Measurements from ENCODE around the gene AKAP8. TPM values are rescaled to one million over a fixed set of nuclear protein-coding genes. Genes with fewer than 3 reads are reported as not detected.

AKAP8 gene
- total and polyA plus RNA-seq, 2 experiments from 2014 or later, result 22.4 to 36.5 TPM

DNA sequence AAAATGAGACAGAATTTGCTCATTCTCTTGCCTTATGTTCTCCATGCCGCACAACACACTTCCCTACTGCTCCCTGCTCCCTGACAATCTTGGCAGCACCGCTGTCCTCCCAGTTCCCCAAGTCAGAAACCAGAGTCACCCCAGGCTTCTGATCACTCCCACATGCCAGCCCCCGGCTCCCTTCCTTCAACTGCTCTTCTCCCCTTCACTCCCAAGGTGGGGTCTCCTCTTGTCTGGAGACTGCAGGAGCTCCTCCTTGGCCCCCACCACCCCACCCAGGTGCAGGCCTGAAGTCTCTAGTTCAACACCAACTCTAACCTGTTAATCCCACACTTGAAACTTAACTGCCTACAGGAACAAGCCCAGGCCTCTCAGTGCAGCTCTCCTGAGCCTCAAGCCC is 16.8 kb upstream of the AKAP8 start:
- Histone ChIP-seq H3K9me2 (ENCODE audit: insufficient read depth) (no peaks in the 10 kb centered on the region), H3K36me3 (ENCODE audit: insufficient read depth) (peaks cover 15% of the 10 kb centered on the region), H4K20me1 (replicated peaks; ENCODE audit: insufficient read depth) (peaks cover 7% of the 10 kb centered on the region), H3K27ac (ENCODE audit: low read depth) (no peak overlapping the region), H3F3A (replicated peaks; ENCODE audit: low read depth) (0 out of 2 replicates have a peak, but pooled peaks cover 5% of the 10 kb centered on the region), H3K4me1 (ENCODE audit: insufficient read depth) (no peaks in the 10 kb centered on the region), H3K27me3 (ENCODE audit: insufficient read depth) (no peaks in the 10 kb centered on the region), H2AFZ (no peak overlapping the region), H3K4me3 (no peak overlapping the region), H3K4me2 (no peak overlapping the region), H3K79me2 (replicated peaks; ENCODE audit: insufficient read depth) (peaks cover 32% of the 10 kb centered on the region)
- no peak overlapping the region for H3K27ac Mint-ChIP-seq
- no peaks in the 10 kb centered on the region for H3K4me1 Mint-ChIP-seq
- H3K9me3 Mint-ChIP-seq, result no peaks in the 10 kb centered on the region; the same call in 1 of the 3 replicates
- DNase-seq (ENCODE audit: low spot score) (no peak), ATAC-seq (no peak)
- no peak overlapping the region; the same call in 2 of the 3 replicates for H3K4me3 Mint-ChIP-seq
- peaks cover 5% of the 10 kb centered on the region for H3K27me3 Mint-ChIP-seq (ENCODE audit: insufficient read depth, low read depth, poor library complexity)
- no peak for TF ChIP-seq CREB1 (CRISPR knock-in tag; IDR thresholded peaks at IDR 0.05; ENCODE audit: low read depth)
- TF ChIP-seq, protein P1, sequence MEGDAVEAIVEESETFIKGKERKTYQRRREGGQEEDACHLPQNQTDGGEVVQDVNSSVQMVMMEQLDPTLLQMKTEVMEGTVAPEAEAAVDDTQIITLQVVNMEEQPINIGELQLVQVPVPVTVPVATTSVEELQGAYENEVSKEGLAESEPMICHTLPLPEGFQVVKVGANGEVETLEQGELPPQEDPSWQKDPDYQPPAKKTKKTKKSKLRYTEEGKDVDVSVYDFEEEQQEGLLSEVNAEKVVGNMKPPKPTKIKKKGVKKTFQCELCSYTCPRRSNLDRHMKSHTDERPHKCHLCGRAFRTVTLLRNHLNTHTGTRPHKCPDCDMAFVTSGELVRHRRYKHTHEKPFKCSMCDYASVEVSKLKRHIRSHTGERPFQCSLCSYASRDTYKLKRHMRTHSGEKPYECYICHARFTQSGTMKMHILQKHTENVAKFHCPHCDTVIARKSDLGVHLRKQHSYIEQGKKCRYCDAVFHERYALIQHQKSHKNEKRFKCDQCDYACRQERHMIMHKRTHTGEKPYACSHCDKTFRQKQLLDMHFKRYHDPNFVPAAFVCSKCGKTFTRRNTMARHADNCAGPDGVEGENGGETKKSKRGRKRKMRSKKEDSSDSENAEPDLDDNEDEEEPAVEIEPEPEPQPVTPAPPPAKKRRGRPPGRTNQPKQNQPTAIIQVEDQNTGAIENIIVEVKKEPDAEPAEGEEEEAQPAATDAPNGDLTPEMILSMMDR (conservative IDR thresholded peaks at IDR 0.05; ENCODE audit: low read depth in 2 of 2), result no peak
- TF ChIP-seq, protein P2, sequence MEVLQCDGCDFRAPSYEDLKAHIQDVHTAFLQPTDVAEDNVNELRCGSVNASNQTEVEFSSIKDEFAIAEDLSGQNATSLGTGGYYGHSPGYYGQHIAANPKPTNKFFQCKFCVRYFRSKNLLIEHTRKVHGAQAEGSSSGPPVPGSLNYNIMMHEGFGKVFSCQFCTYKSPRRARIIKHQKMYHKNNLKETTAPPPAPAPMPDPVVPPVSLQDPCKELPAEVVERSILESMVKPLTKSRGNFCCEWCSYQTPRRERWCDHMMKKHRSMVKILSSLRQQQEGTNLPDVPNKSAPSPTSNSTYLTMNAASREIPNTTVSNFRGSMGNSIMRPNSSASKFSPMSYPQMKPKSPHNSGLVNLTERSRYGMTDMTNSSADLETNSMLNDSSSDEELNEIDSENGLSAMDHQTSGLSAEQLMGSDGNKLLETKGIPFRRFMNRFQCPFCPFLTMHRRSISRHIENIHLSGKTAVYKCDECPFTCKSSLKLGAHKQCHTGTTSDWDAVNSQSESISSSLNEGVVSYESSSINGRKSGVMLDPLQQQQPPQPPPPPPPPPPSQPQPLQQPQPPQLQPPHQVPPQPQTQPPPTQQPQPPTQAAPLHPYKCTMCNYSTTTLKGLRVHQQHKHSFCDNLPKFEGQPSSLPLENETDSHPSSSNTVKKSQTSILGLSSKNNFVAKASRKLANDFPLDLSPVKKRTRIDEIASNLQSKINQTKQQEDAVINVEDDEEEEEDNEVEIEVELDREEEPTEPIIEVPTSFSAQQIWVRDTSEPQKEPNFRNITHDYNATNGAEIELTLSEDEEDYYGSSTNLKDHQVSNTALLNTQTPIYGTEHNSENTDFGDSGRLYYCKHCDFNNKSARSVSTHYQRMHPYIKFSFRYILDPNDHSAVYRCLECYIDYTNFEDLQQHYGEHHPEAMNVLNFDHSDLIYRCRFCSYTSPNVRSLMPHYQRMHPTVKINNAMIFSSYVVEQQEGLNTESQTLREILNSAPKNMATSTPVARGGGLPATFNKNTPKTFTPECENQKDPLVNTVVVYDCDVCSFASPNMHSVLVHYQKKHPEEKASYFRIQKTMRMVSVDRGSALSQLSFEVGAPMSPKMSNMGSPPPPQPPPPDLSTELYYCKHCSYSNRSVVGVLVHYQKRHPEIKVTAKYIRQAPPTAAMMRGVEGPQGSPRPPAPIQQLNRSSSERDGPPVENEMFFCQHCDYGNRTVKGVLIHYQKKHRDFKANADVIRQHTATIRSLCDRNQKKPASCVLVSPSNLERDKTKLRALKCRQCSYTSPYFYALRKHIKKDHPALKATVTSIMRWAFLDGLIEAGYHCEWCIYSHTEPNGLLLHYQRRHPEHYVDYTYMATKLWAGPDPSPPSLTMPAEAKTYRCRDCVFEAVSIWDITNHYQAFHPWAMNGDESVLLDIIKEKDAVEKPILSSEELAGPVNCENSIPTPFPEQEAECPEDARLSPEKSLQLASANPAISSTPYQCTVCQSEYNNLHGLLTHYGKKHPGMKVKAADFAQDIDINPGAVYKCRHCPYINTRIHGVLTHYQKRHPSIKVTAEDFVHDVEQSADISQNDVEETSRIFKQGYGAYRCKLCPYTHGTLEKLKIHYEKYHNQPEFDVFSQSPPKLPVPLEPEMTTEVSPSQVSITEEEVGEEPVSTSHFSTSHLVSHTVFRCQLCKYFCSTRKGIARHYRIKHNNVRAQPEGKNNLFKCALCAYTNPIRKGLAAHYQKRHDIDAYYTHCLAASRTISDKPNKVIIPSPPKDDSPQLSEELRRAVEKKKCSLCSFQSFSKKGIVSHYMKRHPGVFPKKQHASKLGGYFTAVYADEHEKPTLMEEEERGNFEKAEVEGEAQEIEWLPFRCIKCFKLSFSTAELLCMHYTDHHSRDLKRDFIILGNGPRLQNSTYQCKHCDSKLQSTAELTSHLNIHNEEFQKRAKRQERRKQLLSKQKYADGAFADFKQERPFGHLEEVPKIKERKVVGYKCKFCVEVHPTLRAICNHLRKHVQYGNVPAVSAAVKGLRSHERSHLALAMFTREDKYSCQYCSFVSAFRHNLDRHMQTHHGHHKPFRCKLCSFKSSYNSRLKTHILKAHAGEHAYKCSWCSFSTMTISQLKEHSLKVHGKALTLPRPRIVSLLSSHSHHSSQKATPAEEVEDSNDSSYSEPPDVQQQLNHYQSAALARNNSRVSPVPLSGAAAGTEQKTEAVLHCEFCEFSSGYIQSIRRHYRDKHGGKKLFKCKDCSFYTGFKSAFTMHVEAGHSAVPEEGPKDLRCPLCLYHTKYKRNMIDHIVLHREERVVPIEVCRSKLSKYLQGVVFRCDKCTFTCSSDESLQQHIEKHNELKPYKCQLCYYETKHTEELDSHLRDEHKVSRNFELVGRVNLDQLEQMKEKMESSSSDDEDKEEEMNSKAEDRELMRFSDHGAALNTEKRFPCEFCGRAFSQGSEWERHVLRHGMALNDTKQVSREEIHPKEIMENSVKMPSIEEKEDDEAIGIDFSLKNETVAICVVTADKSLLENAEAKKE (CRISPR knock-in tag; IDR thresholded peaks at IDR 0.05), result no peak
- TF ChIP-seq POLR2AphosphoS5 (IDR thresholded peaks at IDR 0.05; ENCODE audit: low read depth), result no peak
- TF ChIP-seq NANOG (IDR thresholded peaks at IDR 0.05; ENCODE audit: borderline replicate concordance), result no peak
- TF ChIP-seq EZH2phosphoT487 (IDR thresholded peaks at IDR 0.05; ENCODE audit: unreplicated experiment), result no peak
- no peak for TF ChIP-seq EZH2 (IDR thresholded peaks at IDR 0.05; ENCODE audit: low read depth, unreplicated experiment)
- TF ChIP-seq ZNF114 (CRISPR knock-in tag; IDR thresholded peaks at IDR 0.05), result no peak
- TF ChIP-seq, protein P3, sequence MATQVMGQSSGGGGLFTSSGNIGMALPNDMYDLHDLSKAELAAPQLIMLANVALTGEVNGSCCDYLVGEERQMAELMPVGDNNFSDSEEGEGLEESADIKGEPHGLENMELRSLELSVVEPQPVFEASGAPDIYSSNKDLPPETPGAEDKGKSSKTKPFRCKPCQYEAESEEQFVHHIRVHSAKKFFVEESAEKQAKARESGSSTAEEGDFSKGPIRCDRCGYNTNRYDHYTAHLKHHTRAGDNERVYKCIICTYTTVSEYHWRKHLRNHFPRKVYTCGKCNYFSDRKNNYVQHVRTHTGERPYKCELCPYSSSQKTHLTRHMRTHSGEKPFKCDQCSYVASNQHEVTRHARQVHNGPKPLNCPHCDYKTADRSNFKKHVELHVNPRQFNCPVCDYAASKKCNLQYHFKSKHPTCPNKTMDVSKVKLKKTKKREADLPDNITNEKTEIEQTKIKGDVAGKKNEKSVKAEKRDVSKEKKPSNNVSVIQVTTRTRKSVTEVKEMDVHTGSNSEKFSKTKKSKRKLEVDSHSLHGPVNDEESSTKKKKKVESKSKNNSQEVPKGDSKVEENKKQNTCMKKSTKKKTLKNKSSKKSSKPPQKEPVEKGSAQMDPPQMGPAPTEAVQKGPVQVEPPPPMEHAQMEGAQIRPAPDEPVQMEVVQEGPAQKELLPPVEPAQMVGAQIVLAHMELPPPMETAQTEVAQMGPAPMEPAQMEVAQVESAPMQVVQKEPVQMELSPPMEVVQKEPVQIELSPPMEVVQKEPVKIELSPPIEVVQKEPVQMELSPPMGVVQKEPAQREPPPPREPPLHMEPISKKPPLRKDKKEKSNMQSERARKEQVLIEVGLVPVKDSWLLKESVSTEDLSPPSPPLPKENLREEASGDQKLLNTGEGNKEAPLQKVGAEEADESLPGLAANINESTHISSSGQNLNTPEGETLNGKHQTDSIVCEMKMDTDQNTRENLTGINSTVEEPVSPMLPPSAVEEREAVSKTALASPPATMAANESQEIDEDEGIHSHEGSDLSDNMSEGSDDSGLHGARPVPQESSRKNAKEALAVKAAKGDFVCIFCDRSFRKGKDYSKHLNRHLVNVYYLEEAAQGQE (IDR thresholded peaks at IDR 0.05; ENCODE audit: unreplicated experiment), result no peak
- no peak for TF ChIP-seq ZNF331 (CRISPR knock-in tag; IDR thresholded peaks at IDR 0.05; ENCODE audit: low read depth)
- no peak for TF ChIP-seq JUNB (IDR thresholded peaks at IDR 0.05; ENCODE audit: unreplicated experiment)
- TF ChIP-seq STAT1 (IDR thresholded peaks at IDR 0.05; ENCODE audit: unreplicated experiment), result no peak
- TF ChIP-seq, protein P4, sequence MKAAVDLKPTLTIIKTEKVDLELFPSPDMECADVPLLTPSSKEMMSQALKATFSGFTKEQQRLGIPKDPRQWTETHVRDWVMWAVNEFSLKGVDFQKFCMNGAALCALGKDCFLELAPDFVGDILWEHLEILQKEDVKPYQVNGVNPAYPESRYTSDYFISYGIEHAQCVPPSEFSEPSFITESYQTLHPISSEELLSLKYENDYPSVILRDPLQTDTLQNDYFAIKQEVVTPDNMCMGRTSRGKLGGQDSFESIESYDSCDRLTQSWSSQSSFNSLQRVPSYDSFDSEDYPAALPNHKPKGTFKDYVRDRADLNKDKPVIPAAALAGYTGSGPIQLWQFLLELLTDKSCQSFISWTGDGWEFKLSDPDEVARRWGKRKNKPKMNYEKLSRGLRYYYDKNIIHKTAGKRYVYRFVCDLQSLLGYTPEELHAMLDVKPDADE (IDR thresholded peaks at IDR 0.05), result no peak
- H3K36me3 Mint-ChIP-seq (ENCODE audit: low read depth), result peaks cover 76% of the 10 kb centered on the region

Measured in GM23338 (cell line).